ENCODE data around the gene DHCR7. TPM values are rescaled to one million over a fixed set of nuclear protein-coding genes. Genes with fewer than 3 reads are reported as not detected.

Gene DHCR7
- total RNA-seq, 1 donor from 2014 or later, result 64.2 TPM

GRCh38 chr11:71453037-71453917, 5.1 kb upstream of the DHCR7 start, which contains the start of gene NADSYN1:
Gene NADSYN1 (plus strand): TSS chr11:71453203. CDS start chr11:71453297, 94 bp downstream.
- DNase-seq (peak; percentile 98), ATAC-seq (peak; percentile 94 to 96)
- Histone ChIP-seq H3K36me3 (peaks cover 35% of the 10 kb centered on the region), H3K27ac (peak within 1 kb of the TSS; percentile 89), H3K4me1 (peaks cover 41% of the 10 kb centered on the region), H3K9me3 (no peaks in the 10 kb centered on the region), H3K4me3 (peak within 1 kb of the TSS; percentile 98), H3K27me3 (ENCODE audit: low read depth) (no peaks in the 10 kb centered on the region)
- intact Hi-C loops (cut with DNase I), result no loop called here
- TF ChIP-seq CTCF (IDR thresholded peaks at IDR 0.05), result no peak

GRCh38 chr11:71452199-71453036, 4.2 kb upstream of the DHCR7 start:
- TF ChIP-seq CTCF (IDR thresholded peaks at IDR 0.05), result no peak
- DNase-seq (peak; percentile 65), ATAC-seq (peak; percentile 3 to 31)
- peaks cover 26% of the 10 kb centered on the region for H3K36me3 ChIP-seq
- H3K4me3 ChIP-seq, result peak overlapping the region; percentile 98
- no peaks in the 10 kb centered on the region for H3K9me3 ChIP-seq
- intact Hi-C loops (cut with DNase I), result no loop called here
- H3K4me1 ChIP-seq, result peaks cover 47% of the 10 kb centered on the region
- H3K27ac ChIP-seq, result peak overlapping the region; percentile 89
- H3K27me3 ChIP-seq (ENCODE audit: low read depth), result no peaks in the 10 kb centered on the region

GRCh38 chr11:71451596-71452198, 3.5 kb upstream of the DHCR7 start:
- DNase-seq, result no peak
- Histone ChIP-seq H3K27ac (peak overlapping the region; percentile 89), H3K36me3 (peaks cover 19% of the 10 kb centered on the region), H3K9me3 (no peaks in the 10 kb centered on the region), H3K27me3 (ENCODE audit: low read depth) (no peaks in the 10 kb centered on the region), H3K4me1 (peaks cover 49% of the 10 kb centered on the region), H3K4me3 (peak overlapping the region; percentile 98)
- TF ChIP-seq CTCF (IDR thresholded peaks at IDR 0.05), result no peak
- no peak for ATAC-seq
- intact Hi-C loops (cut with DNase I), result no loop called here

- ATAC-seq (no peak), DNase-seq (no peak)
- no peak for TF ChIP-seq CTCF (IDR thresholded peaks at IDR 0.05)
- Histone ChIP-seq H3K27ac (no peak overlapping the region), H3K27me3 (ENCODE audit: low read depth) (no peaks in the 10 kb centered on the region), H3K9me3 (no peaks in the 10 kb centered on the region), H3K36me3 (peaks cover 11% of the 10 kb centered on the region), H3K4me3 (no peak overlapping the region), H3K4me1 (peaks cover 52% of the 10 kb centered on the region)
- intact Hi-C loops (cut with DNase I), result no loop called here
Measured at GRCh38 chr11:71450939-71451338, 2.7 kb upstream of the DHCR7 start.

GRCh38 chr11:71450507-71450906, 2.3 kb upstream of the DHCR7 start:
- H3K4me1 ChIP-seq, result peaks cover 52% of the 10 kb centered on the region
- intact Hi-C loops (cut with DNase I), result no loop called here
- no peak overlapping the region for H3K4me3 ChIP-seq

More at GRCh38 chr11:71450507-71450906, 2.3 kb upstream of the DHCR7 start:
- no peaks in the 10 kb centered on the region for H3K27me3 ChIP-seq (ENCODE audit: low read depth)
- ATAC-seq, result no peak
- H3K9me3 ChIP-seq, result no peaks in the 10 kb centered on the region
- no peak for DNase-seq
- peaks cover 7% of the 10 kb centered on the region for H3K36me3 ChIP-seq
- TF ChIP-seq CTCF (IDR thresholded peaks at IDR 0.05), result no peak
- H3K27ac ChIP-seq, result no peak overlapping the region
